Stimulated activated naive B cell treated with anti-CD40 and anti-IgM and Interleukin-4, amounts not matched to agents 10 μg/mL and 1 μg/mL and 100 μg/mL, for 72 hours (primary cell): ENCODE measurements around the gene IGSF23.
A peak's percentile ranks its signal among the peaks of the same experiment; 100 is the strongest.

Experiments
- ATAC-seq, 2 donors: fragments of 150-1000 bp; cut with Tn5 transposase; replicated peaks; 2 replicates each; pipeline ENCODE4 v1.10.0; 2021; ENCODE audit warnings: moderate library complexity in 1 of 2
- DNase-seq: peaks from one replicate; pipeline ENCODE4 v3.0.0; 2021
- H3K27ac Mint-ChIP-seq: one replicate; pipeline ENCODE4 v1.8.0; 2022; ENCODE audit warnings: mild to moderate bottlenecking, mixed read lengths
- H3K27me3 Mint-ChIP-seq, 2 donors: one replicate each; pipeline ENCODE4 v1.8.0; 2022; ENCODE audit warnings: mixed read lengths in 2 of 2
- H3K36me3 Mint-ChIP-seq, 2 donors: one replicate each; pipeline ENCODE4 v1.8.0; 2022; ENCODE audit warnings: mixed read lengths in 2 of 2, mild to moderate bottlenecking in 1 of 2
- H3K4me1 Mint-ChIP-seq, 2 donors: one replicate each; pipeline ENCODE4 v1.8.0; 2022; ENCODE audit warnings: mixed read lengths in 2 of 2, mild to moderate bottlenecking in 1 of 2
- H3K4me3 Mint-ChIP-seq, 2 donors: one replicate each; pipeline ENCODE4 v1.8.0; 2022; ENCODE audit warnings: mild to moderate bottlenecking in 2 of 2, mixed read lengths in 2 of 2, moderate library complexity in 1 of 2
- H3K9me3 Mint-ChIP-seq, 2 donors: one replicate each; pipeline ENCODE4 v1.8.0; 2022; ENCODE audit warnings: mixed read lengths in 2 of 2, mild to moderate bottlenecking in 1 of 2

Gene IGSF23

GRCh38 chr19:44613295-44614178, at the start of gene IGSF23:
Gene IGSF23 (plus strand): TSS chr19:44613563. CDS start chr19:44613646, 83 bp downstream.
- H3K36me3 Mint-ChIP-seq = no peaks in the 10 kb centered on the region
- DNase-seq = no peak
- no peaks in the 10 kb centered on the region for H3K9me3 Mint-ChIP-seq
- no peak within 1 kb of the TSS for H3K4me3 Mint-ChIP-seq
- no peak within 1 kb of the TSS for H3K27ac Mint-ChIP-seq
- H3K27me3 Mint-ChIP-seq = peaks cover 5 to 16% of the 10 kb centered on the region in 2 donors
- ATAC-seq = no peak
- no peaks in the 10 kb centered on the region for H3K4me1 Mint-ChIP-seq

- ATAC-seq (no peak), DNase-seq (no peak)
- Mint-ChIP-seq H3K27ac (no peak overlapping the region), H3K4me1 (peaks cover 0 to 5% of the 10 kb centered on the region in 2 donors), H3K27me3 (peaks cover 30 to 33% of the 10 kb centered on the region in 2 donors), H3K9me3 (peaks cover 0 to 1% of the 10 kb centered on the region in 2 donors), H3K4me3 (no peak overlapping the region), H3K36me3 (no peaks in the 10 kb centered on the region)
Measured at GRCh38 chr19:44566984-44567383, 46.4 kb upstream of the IGSF23 start.

GRCh38 chr19:44567745-44568144, 45.6 kb upstream of the IGSF23 start:
- Mint-ChIP-seq H3K4me3 (no peak overlapping the region), H3K36me3 (no peaks in the 10 kb centered on the region), H3K4me1 (peaks cover 0 to 5% of the 10 kb centered on the region in 2 donors), H3K27ac (no peak overlapping the region), H3K9me3 (no peaks in the 10 kb centered on the region), H3K27me3 (peaks cover 26 to 33% of the 10 kb centered on the region in 2 donors)
- no peak for DNase-seq
- no peak for ATAC-seq

- Mint-ChIP-seq H3K9me3 (no peaks in the 10 kb centered on the region), H3K36me3 (no peaks in the 10 kb centered on the region), H3K4me1 (peaks cover 0 to 5% of the 10 kb centered on the region in 2 donors), H3K27ac (no peak overlapping the region), H3K27me3 (peaks cover 19% of the 10 kb centered on the region in 2 donors), H3K4me3 (no peak overlapping the region)
- ATAC-seq = no peak
- no peak for DNase-seq
Measured at GRCh38 chr19:44570603-44570983, 42.8 kb upstream of the IGSF23 start.

- Mint-ChIP-seq H3K36me3 (no peaks in the 10 kb centered on the region), H3K9me3 (no peaks in the 10 kb centered on the region), H3K4me1 (peaks cover 0 to 5% of the 10 kb centered on the region in 2 donors), H3K27ac (no peak overlapping the region), H3K4me3 (no peak overlapping the region), H3K27me3 (peaks cover 15 to 17% of the 10 kb centered on the region in 2 donors)
- peak; percentile 25 for DNase-seq
- peak; percentile 69 to 82 for ATAC-seq
Measured at GRCh38 chr19:44570984-44571684, 42.2 kb upstream of the IGSF23 start.

GRCh38 chr19:44571830-44572580, 41.4 kb upstream of the IGSF23 start:
- no peak for ATAC-seq
- H3K4me3 Mint-ChIP-seq = no peak overlapping the region

GRCh38 chr19:44572581-44572900, 40.8 kb upstream of the IGSF23 start:
- H3K4me1 Mint-ChIP-seq = peaks cover 0 to 5% of the 10 kb centered on the region in 2 donors

More at GRCh38 chr19:44571830-44572580, 41.4 kb upstream of the IGSF23 start:
- H3K9me3 Mint-ChIP-seq = no peaks in the 10 kb centered on the region
- no peak for DNase-seq
- H3K27ac Mint-ChIP-seq = no peak overlapping the region
- H3K27me3 Mint-ChIP-seq = peaks cover 8 to 12% of the 10 kb centered on the region in 2 donors
- H3K36me3 Mint-ChIP-seq = no peaks in the 10 kb centered on the region
- peaks cover 0 to 5% of the 10 kb centered on the region in 2 donors for H3K4me1 Mint-ChIP-seq

GRCh38 chr19:44573183-44573582, 40.2 kb upstream of the IGSF23 start:
- peaks cover 0 to 5% of the 10 kb centered on the region in 2 donors for H3K4me1 Mint-ChIP-seq
- H3K4me3 Mint-ChIP-seq = no peak overlapping the region
- peaks cover 2 to 7% of the 10 kb centered on the region in 2 donors for H3K27me3 Mint-ChIP-seq
- H3K9me3 Mint-ChIP-seq = no peaks in the 10 kb centered on the region
- no peak overlapping the region for H3K27ac Mint-ChIP-seq
- no peaks in the 10 kb centered on the region for H3K36me3 Mint-ChIP-seq
- ATAC-seq (no peak), DNase-seq (no peak)

More at GRCh38 chr19:44572581-44572900, 40.8 kb upstream of the IGSF23 start:
- Mint-ChIP-seq H3K27me3 (peaks cover 6 to 10% of the 10 kb centered on the region in 2 donors), H3K36me3 (no peaks in the 10 kb centered on the region), H3K27ac (no peak overlapping the region), H3K9me3 (no peaks in the 10 kb centered on the region), H3K4me3 (no peak overlapping the region)
- ATAC-seq (no peak), DNase-seq (no peak)

- no peaks in the 10 kb centered on the region for H3K9me3 Mint-ChIP-seq
- H3K4me1 Mint-ChIP-seq = peaks cover 0 to 5% of the 10 kb centered on the region in 2 donors
- ATAC-seq (no peak), DNase-seq (no peak)
- H3K27ac Mint-ChIP-seq = no peak overlapping the region
- peaks cover 0 to 5% of the 10 kb centered on the region in 2 donors for H3K27me3 Mint-ChIP-seq
- no peak overlapping the region for H3K4me3 Mint-ChIP-seq
- H3K36me3 Mint-ChIP-seq = no peaks in the 10 kb centered on the region
Measured at GRCh38 chr19:44573627-44574026, 39.7 kb upstream of the IGSF23 start.

GRCh38 chr19:44574186-44574950, 39.0 kb upstream of the IGSF23 start:
- H3K36me3 Mint-ChIP-seq = no peaks in the 10 kb centered on the region
- peaks cover 0 to 5% of the 10 kb centered on the region in 2 donors for H3K27me3 Mint-ChIP-seq
- H3K27ac Mint-ChIP-seq = no peak overlapping the region
- no peak for DNase-seq
- ATAC-seq = no peak
- H3K4me1 Mint-ChIP-seq = peaks cover 0 to 5% of the 10 kb centered on the region in 2 donors
- H3K4me3 Mint-ChIP-seq = no peak overlapping the region
- no peaks in the 10 kb centered on the region for H3K9me3 Mint-ChIP-seq

- peaks cover 0 to 5% of the 10 kb centered on the region in 2 donors for H3K4me1 Mint-ChIP-seq
- no peaks in the 10 kb centered on the region for H3K36me3 Mint-ChIP-seq
- peaks cover 0 to 3% of the 10 kb centered on the region in 2 donors for H3K27me3 Mint-ChIP-seq
- ATAC-seq = no peak
- DNase-seq = no peak
- no peaks in the 10 kb centered on the region for H3K9me3 Mint-ChIP-seq
- H3K4me3 Mint-ChIP-seq = no peak overlapping the region
- no peak overlapping the region for H3K27ac Mint-ChIP-seq
Measured at GRCh38 chr19:44575116-44575700, 38.2 kb upstream of the IGSF23 start.

GRCh38 chr19:44576843-44577565, 36.4 kb upstream of the IGSF23 start:
- Mint-ChIP-seq H3K27ac (no peak overlapping the region), H3K27me3 (no peaks in the 10 kb centered on the region), H3K4me1 (no peaks in the 10 kb centered on the region), H3K4me3 (no peak overlapping the region), H3K36me3 (no peaks in the 10 kb centered on the region), H3K9me3 (no peaks in the 10 kb centered on the region)
- no peak for DNase-seq
- peak; percentile 51 to 54 for ATAC-seq

GRCh38 chr19:44577566-44577874, 35.8 kb upstream of the IGSF23 start:
- H3K9me3 Mint-ChIP-seq = no peaks in the 10 kb centered on the region
- H3K36me3 Mint-ChIP-seq = no peaks in the 10 kb centered on the region
- H3K4me1 Mint-ChIP-seq = no peaks in the 10 kb centered on the region
- no peak overlapping the region for H3K4me3 Mint-ChIP-seq
- ATAC-seq = no peak
- no peak for DNase-seq
- H3K27ac Mint-ChIP-seq = no peak overlapping the region
- peaks cover 4 to 5% of the 10 kb centered on the region in 2 donors for H3K27me3 Mint-ChIP-seq
